Stomach (tissue), 4 donors: ENCODE data around the gene HSPG2.

ENCODE experiments used
- EP300 ChIP-seq: sonication (generic); formaldehyde crosslinking; IDR thresholded peaks from one replicate; pipeline ENCODE4 v1.6.1; 2017; ENCODE audit warnings: antibody characterized with exemption
- TF ChIP-seq, protein P1 (sequence below), 7 experiments: fragments of 450-650 bp in 4 of 7; fragments of 200-600 bp in 3 of 7; sonication (generic) in 3 of 7; IDR thresholded peaks; one replicate each; pipeline ENCODE4 v1.5.1; 2016 to 2019; ENCODE audit warnings: antibody characterized with exemption in 7 of 7, control low read depth in 2 of 7, mild to moderate bottlenecking in 1 of 7

DNA sequence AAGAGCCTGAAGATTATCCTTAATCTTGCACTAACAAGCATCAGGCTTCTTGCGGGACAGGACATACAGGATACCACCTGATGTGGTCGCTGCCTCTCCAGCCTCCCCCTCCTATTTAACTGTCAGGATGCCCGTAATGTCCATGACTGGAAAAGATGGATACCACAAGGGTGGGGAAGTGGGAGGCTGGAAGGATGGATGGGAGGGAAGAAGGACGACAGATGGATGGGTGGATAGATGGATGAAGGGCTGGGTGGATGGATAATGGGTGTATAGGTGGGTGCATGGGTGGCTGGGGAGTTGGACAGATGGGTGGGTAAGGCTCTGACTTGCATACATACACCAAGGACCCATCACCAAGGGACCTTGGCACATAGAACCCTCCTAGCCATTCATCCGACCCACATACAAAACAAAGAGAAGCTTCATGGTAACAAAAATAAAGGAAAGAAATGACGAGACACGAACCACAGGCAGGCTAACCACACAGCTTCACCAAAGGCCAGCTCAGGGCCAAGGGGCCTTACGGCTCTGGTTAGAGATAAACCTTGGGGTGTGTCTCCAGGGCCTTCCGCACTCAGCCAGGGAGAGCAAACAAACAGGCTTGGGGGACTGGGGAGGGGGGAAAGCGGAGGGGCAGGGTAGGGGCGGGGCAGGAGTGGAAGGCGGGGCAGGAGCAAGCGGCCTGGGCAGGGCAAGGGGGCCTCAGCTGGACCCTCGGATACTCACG is 50.5 kb downstream of the HSPG2 start:
- TF ChIP-seq EP300, result no peak
- TF ChIP-seq, protein P1, sequence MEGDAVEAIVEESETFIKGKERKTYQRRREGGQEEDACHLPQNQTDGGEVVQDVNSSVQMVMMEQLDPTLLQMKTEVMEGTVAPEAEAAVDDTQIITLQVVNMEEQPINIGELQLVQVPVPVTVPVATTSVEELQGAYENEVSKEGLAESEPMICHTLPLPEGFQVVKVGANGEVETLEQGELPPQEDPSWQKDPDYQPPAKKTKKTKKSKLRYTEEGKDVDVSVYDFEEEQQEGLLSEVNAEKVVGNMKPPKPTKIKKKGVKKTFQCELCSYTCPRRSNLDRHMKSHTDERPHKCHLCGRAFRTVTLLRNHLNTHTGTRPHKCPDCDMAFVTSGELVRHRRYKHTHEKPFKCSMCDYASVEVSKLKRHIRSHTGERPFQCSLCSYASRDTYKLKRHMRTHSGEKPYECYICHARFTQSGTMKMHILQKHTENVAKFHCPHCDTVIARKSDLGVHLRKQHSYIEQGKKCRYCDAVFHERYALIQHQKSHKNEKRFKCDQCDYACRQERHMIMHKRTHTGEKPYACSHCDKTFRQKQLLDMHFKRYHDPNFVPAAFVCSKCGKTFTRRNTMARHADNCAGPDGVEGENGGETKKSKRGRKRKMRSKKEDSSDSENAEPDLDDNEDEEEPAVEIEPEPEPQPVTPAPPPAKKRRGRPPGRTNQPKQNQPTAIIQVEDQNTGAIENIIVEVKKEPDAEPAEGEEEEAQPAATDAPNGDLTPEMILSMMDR (IDR thresholded peaks at IDR 0.05), result no peak
